HepG2 (cell line): ENCODE measurements around the gene PIGO. TPM values are rescaled to one million over a fixed set of nuclear protein-coding genes. Genes with fewer than 3 reads are reported as not detected.

ENCODE experiments used
- BORCS8-MEF2B ChIP-seq: sonication (generic); formaldehyde crosslinking; IDR thresholded peaks from 2 replicates; pipeline ENCODE4 v1.8.0; 2022; ENCODE audit warnings: mild to moderate bottlenecking, missing genetic modification reagents
- CAMTA2 ChIP-seq: sonication (generic); formaldehyde crosslinking; IDR thresholded peaks from 2 replicates; pipeline ENCODE4 v1.4.0; 2020; ENCODE audit warnings: mild to moderate bottlenecking, missing genetic modification reagents, borderline replicate concordance
- DZIP1 ChIP-seq: sonication (generic); formaldehyde crosslinking; IDR thresholded peaks from 2 replicates; pipeline ENCODE4 v1.5.0; 2020; ENCODE audit warnings: mild to moderate bottlenecking, missing genetic modification reagents
- ETV5 ChIP-seq: IDR thresholded peaks from 2 replicates; pipeline ENCODE4 v1.6.1; 2018; ENCODE audit warnings: missing biosample characterization, missing genetic modification reagents, inconsistent platforms, borderline replicate concordance
- HHEX ChIP-seq: IDR thresholded peaks from 2 replicates; pipeline ENCODE4 v1.6.1; 2016; ENCODE audit warnings: control low read depth
- NBN ChIP-seq: fragments of 450-650 bp; conservative IDR thresholded peaks from 2 replicates; pipeline ENCODE4 v1.6.1; 2017
- RFX5 ChIP-seq: IDR thresholded peaks from 2 replicates; pipeline ENCODE4 v1.6.1; 2011; ENCODE audit warnings: low read depth, low read length, improper control_type of control experiment
- SNAPC2 ChIP-seq: sonication (generic); formaldehyde crosslinking; IDR thresholded peaks from 2 replicates; pipeline ENCODE4 v1.8.1; 2022; ENCODE audit warnings: mild to moderate bottlenecking, missing genetic modification reagents
- ZBTB33 ChIP-seq: sonication (generic); formaldehyde crosslinking; IDR thresholded peaks from 2 replicates; pipeline ENCODE4 v1.4.0; 2020; ENCODE audit warnings: missing genetic modification reagents
- ZNF225 ChIP-seq: sonication (generic); formaldehyde crosslinking; IDR thresholded peaks from 2 replicates; pipeline ENCODE4 v1.4.0; 2020; ENCODE audit warnings: mild to moderate bottlenecking, missing genetic modification reagents
- ZNF484 ChIP-seq: sonication (generic); formaldehyde crosslinking; IDR thresholded peaks from 2 replicates; pipeline ENCODE4 v1.5.1; 2020; ENCODE audit warnings: mild to moderate bottlenecking, low read depth, missing genetic modification reagents, borderline replicate concordance
- ZNF510 ChIP-seq: sonication (generic); formaldehyde crosslinking; IDR thresholded peaks from 2 replicates; pipeline ENCODE4 v1.4.0; 2020; ENCODE audit warnings: low read depth, mild to moderate bottlenecking, missing genetic modification reagents
- ZNF646 ChIP-seq: sonication (generic); formaldehyde crosslinking; IDR thresholded peaks from 2 replicates; pipeline ENCODE4 v1.9.0; 2021; ENCODE audit warnings: mild to moderate bottlenecking, missing genetic modification reagents
- ZNF790 ChIP-seq: sonication (generic); formaldehyde crosslinking; IDR thresholded peaks from 2 replicates; pipeline ENCODE4 v1.8.0; 2022; ENCODE audit warnings: missing genetic modification reagents, mild to moderate bottlenecking, borderline replicate concordance
- ZSCAN25 ChIP-seq: sonication (generic); formaldehyde crosslinking; IDR thresholded peaks from 2 replicates; pipeline ENCODE4 v1.8.0; 2022; ENCODE audit warnings: mild to moderate bottlenecking, missing genetic modification reagents
- ZSCAN5A ChIP-seq: sonication (generic); formaldehyde crosslinking; IDR thresholded peaks from 2 replicates; pipeline ENCODE4 v1.8.0; 2022; ENCODE audit warnings: mild to moderate bottlenecking, missing genetic modification reagents, borderline replicate concordance
- polyA plus RNA-seq, 8 experiments: library from polyadenylated mRNA; depleted of rRNA in 3 of 8; stranded (reverse) in 7 of 8; unstranded in 1 of 8; fragments of >200 nt; fragmentation: Illumina TruSeq in 4 of 8; extraction: Trizol in 4 of 8; gene quantifications; 2 replicates each; pipeline versions ENCODE4 v1.2.1 to v1.2.3, GENCODE V29; 2011 to 2016; ENCODE audit warnings: low read depth in 4 of 8, missing spikeins in 1 of 8, mixed read lengths in 1 of 8; ENCODE audit not compliant: insufficient read depth in 1 of 8
- total RNA-seq, 5 experiments: library from RNA; depleted of rRNA; stranded (reverse); fragments of >200 nt; fragmentation: Illumina TruSeq; extraction: Trizol; gene quantifications; 2 replicates each; pipeline ENCODE4 v1.2.3, GENCODE V29; 2016; ENCODE audit warnings: low read depth in 1 of 5

Gene PIGO
- total and polyA plus RNA-seq, 2 of the 13 experiments (the other 11 are each of a cell fraction or from before 2014, with no cell fraction given), result 20.5 to 26.2 TPM

GRCh38 chr9:35102769-35103659 lies 6.6 kb upstream of the PIGO start, which contains the start of gene STOML2 (continued):
- TF ChIP-seq DZIP1, result no peak
- TF ChIP-seq HHEX, result no peak
- TF ChIP-seq ZSCAN5A, result 0 out of 2 replicates have a peak, but pooled peaks have one; percentile 22
- TF ChIP-seq BORCS8-MEF2B (CRISPR knock-in tag), result peak; percentile 88; the same call in 1 of the 2 replicates
- no peak for TF ChIP-seq NBN
- no peak for TF ChIP-seq ZNF646
- peak; percentile 82 for TF ChIP-seq ETV5
- TF ChIP-seq ZNF790 (CRISPR knock-in tag), result no peak; the same call in 1 of the 2 replicates
- no peak for TF ChIP-seq CAMTA2 (CRISPR knock-in tag)
- peak; percentile 79; the same call in 1 of the 2 replicates for TF ChIP-seq SNAPC2 (CRISPR knock-in tag)
- no peak for TF ChIP-seq ZNF484 (CRISPR knock-in tag)
- TF ChIP-seq ZNF225 (CRISPR knock-in tag), result no peak
- TF ChIP-seq ZSCAN25 (CRISPR knock-in tag), result no peak
- no peak for TF ChIP-seq ZNF510
- TF ChIP-seq ZBTB33 (CRISPR knock-in tag), result 0 out of 2 replicates have a peak, but pooled peaks have one; percentile 51
- TF ChIP-seq RFX5, result peak; percentile 87
